GM21381 (cell line): ENCODE measurements around the gene NOL4L.

ENCODE experiments used
- ATAC-seq: cut with Tn5 transposase; IDR thresholded peaks from one replicate; pipeline ENCODE4 v1.9.1; 2021; ENCODE audit warnings: mild to moderate bottlenecking, moderate library complexity; ENCODE audit not compliant: unreplicated experiment

NOL4L gene

DNA sequence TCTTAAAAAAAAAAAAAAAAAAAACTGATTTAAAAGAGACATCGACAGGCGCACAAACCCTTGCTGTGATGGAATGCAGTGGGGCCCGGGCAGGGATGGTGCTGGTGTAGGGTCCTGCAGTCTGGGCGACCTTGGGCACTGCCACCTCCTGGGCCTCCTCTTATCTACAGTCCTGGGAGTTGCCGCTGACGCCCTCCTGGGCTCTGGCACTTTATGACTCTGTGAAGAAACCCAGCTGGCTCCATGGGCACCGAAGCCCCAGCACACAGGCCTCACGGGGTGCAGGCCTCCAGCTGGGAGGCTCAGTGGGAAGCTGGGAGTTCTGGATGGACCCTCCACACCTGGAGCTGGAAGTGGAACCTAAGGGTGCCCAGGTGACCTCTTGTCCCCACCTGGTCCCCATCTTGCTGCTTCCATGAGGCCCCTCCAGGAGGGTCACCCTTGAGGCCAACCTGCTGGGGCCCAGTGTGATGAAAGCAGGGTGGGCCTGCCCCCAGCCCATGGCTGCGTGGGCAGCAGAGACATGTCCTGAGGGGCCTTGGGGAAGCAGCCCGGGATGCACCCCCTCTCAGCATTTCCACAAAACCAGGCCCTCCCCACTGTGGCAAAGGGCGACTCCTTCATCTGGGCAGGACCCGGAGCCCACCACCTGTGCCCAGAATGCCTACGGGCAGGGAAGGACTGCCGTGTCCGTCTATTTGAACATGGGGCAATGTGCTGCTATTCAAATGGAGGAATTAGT is 122.1 kb downstream of the NOL4L start:
- ATAC-seq = no peak

DNA sequence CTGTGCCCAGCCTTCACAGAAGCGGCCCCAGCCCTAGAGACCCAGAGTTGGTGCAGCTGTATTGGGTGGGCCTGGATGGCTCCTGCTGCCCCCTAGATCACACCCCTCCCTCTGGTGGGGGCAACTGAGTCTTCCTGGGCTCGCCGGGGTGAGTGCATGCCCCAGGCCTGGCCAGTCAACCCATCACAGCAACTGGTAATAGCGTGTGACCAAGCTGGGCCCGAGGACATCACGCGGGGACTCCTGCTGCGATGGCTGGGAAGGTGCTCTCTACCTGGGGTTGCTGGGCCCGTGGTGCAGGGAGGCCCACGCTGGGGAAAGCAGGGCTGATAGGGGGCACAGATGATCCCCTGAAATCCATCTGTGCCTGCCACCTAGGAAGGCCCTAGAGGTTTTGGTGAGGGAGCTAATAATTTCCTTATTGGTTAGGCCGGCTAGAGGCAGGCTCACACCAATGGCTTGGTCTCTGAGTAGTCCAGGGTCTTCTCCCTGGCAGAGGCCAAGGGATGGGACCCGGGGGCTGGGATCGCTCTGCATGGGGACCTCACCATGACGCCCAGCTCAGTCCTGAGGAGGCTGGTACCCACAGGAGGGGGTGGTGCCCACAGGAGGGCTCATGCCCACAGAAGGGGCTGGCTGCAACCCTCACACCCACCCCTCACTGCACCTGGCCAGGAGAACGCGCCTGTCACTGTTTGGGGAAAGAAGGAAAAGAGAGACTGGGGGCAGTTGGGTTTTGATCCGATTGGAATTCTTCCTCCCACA is 123.1 kb downstream of the NOL4L start:
- ATAC-seq = no peak

DNA sequence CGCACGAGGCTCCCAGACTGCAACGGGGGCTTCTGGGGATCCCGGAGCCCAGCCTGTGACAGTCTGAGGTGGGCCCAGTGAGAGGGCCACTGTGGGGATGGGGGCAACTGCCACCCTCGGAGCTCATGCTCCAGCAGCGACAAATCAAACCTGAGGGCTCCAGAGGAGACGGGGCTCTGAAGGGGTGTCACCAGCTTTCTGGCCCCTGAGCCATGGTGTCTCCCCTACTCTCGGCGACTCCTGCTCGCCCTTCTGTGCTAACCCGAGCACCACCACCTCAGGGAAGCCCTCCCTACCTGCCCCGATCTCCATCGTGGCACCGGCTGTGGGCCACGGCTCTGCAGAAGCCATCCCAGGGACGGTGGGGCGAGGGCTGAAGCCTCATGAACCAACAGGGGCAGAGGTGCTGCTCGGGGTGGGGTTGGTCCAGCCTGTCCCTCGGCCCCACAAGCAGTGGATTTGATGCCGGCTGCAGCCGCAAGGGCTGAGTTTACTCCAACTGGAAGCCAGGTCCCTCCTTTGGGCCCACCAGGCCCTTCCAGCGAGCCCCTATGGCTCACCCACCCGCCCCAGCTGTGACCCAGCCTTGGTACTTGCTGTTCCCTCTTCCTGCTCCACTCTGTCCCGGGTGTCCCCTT is 124.3 kb downstream of the NOL4L start:
- ATAC-seq = no peak

DNA sequence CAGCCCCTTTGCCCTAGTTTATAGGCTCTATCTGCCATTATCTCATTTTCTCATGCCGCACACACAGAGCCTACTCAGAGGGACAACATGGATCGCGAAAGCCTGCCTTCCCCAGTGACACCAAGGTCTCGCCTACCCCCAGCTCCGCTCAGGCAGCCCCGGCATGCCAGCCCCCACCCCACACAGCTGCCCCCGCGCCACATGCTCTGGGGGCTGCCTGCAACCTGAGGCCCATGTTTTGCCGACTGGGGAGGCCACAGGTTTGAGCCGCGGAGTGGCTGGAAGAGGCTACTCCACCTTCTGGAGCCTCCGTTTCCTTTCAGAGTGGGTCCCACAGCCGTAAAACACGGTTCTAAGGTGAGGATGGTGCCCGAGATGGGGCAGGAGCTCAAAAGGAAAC is 124.9 kb downstream of the NOL4L start:
- ATAC-seq = no peak

DNA sequence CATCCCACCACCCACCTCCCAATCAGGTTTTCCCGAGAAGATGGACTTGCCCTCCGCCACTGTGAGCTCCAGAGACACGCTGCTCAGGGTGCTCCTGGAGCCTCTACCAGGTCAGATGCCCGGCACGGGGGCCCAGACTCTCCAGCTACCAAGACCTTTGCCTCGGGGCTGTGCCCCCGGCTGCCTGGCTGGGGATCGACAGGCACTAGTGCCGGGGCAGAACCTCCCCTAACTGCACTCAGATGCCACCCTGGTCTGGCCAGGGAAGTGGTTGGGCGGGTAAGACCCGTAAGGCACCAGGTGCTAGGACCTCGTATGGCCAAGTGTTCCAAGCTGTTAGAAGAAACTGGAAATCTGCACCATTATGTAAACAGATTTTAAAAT is 126.3 kb downstream of the NOL4L start:
- ATAC-seq = no peak

DNA sequence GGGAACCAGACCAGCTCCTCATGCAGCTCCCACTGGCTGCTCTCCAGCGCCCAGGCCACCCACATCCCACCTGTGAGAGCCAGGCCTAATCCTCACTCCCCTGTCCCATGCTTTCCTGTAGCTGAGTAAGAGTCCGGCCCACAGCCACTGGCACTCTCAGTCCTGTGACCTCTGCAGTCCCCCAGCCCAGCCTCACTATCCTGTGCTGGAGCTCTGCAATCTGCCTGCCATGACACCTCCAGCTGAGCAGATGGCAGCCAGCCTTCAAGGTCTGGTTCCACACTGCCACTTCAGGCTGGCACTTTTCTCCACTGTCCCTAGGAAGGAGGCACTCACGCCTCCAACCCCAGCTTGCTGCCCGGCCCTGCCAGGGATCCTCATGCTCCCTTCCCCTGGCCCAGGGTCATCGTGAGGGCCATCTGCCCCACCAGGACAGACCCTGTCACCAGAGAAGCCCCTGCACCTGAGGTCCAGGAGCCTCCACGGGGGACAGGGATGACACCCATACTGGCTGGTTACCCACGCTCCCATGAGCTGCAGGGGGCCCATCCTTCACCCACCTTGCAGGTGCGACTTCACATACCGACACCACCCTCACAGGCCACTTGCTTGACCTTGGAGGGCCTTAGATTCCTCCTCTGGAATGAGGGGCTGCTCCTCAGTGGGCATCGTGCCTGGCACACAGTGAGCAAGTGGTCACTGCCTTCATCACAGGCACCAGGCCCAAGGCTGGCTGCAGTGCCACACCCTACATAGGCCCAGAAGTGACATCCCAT is 126.9 kb downstream of the NOL4L start:
- ATAC-seq = no peak

DNA sequence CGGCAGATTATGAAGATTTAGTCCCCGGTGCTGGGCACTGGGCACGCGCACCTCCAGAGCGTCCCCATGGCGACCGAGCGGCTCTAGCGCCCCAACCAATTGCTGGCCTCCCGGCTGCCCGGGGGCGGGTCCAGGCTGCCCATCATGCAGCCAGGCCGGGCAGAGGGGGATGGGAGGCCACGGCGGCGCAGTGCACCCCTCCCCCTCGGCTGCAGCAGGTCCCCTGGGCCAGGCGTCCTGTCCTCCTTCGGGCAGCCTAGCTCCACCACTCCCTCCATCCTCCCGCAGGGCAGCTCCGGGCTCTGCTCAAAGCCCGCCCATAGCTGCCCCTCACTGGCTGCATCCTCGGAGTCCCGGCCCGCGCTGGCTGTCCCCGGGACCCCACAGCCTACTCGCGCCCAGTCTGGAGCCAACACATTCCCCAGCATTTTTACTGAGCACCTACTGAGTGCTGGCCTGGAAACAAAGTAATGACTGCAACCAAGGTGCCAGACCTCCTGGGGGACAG is 127.6 kb downstream of the NOL4L start:
- no peak for ATAC-seq

DNA sequence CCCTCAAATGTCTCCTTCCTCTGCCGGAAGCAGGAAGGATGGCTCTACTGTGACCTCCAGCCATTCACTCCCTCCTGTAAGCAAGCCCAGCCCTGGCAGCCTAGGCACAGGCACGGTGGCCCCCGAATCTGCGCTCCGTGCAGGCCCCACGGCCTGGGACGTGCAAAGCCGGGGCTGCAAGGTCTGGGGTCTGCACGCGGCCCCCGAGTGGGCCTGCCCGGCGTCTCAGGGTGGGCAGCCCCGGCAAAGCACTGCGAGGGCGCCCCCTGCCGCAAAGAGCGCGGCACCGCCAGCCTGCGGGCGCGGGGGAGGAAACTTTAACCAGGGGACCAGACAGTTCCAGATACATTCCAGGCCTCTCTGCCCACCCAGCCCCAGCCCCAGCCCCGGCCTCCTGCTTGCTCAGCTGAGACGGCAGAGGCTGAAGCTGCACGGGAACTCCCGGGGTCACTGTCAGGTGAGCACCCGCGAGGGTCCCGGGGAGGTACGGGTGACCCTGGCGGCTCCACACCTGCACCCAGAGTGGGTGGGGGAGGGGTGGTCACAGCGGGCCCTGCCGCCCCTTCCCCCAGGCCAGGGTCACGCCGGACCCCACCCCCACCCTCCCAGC is 128.2 kb downstream of the NOL4L start:
- no peak for ATAC-seq

DNA sequence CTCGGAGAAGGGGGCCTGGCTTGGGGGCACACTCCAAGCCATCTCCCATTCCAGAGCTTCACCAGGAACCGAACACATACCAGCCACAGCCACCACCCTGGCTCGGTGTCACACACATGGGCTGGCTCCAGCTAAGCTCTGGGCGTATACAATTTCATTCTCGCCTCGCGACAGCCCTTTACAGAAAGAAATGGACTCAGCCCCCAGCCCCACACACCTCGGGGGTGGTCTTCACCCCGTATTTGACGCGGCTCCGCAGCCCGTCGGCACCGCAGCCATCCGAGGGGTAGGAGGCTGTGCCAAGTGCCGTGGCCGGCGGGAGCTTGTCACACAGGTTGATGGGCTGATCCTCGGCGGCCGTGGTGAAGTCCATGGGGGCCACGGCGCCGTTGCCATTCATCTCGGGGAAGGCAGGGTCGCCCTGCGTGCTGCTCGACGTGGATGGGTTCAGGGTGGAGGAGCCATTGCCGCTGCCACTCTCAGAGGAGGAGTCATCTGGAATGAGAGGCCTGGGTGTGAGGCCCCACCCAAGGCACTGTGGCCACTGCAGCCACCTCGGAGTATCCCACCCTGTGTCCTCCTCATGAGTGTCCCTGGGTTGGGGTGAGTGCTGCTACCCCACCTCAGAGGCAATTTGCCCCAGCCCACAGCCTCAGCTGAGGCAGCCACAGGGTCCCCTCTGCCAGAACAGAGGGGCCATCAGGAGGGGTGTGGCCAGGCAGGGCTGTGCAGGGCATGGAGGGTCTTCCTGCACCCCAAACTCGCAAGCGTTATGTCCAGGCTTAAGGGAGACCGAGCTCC is 129.0 kb downstream of the NOL4L start:
- no peak for ATAC-seq

DNA sequence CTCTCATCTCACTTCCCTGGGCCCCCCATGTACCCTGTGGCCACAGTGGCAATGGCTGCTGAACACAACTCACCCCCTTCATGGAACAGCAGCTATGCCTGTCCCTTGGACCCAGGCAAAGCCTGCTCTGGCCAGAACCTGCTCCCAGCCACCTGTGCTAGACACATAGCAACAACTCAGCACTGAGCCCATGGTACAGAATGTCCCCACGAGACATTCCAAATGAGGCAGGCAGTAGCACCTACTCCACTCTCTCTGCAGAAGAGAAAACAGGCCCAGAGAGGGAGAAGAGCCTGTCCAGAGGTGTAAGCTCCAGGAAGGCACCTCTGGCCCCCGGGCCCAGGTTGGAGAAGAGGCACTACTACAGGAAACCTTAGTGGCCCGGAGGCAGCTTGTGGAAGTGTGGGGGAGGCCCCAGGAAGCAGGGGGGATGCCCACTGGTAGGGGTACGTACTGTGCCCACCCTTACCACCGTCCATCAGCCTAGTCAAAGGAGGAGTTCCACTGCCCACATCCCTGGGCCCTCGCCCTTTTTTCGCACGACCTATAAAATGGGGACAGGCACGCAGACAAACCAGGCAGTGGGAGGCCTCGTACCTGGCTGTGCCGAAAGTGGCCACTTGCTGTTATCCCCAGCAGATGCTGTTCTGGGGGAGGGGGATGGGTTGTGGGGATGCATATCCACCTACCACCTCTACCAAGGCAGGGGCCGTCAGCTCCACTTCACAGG is 129.8 kb downstream of the NOL4L start:
- ATAC-seq = no peak

DNA sequence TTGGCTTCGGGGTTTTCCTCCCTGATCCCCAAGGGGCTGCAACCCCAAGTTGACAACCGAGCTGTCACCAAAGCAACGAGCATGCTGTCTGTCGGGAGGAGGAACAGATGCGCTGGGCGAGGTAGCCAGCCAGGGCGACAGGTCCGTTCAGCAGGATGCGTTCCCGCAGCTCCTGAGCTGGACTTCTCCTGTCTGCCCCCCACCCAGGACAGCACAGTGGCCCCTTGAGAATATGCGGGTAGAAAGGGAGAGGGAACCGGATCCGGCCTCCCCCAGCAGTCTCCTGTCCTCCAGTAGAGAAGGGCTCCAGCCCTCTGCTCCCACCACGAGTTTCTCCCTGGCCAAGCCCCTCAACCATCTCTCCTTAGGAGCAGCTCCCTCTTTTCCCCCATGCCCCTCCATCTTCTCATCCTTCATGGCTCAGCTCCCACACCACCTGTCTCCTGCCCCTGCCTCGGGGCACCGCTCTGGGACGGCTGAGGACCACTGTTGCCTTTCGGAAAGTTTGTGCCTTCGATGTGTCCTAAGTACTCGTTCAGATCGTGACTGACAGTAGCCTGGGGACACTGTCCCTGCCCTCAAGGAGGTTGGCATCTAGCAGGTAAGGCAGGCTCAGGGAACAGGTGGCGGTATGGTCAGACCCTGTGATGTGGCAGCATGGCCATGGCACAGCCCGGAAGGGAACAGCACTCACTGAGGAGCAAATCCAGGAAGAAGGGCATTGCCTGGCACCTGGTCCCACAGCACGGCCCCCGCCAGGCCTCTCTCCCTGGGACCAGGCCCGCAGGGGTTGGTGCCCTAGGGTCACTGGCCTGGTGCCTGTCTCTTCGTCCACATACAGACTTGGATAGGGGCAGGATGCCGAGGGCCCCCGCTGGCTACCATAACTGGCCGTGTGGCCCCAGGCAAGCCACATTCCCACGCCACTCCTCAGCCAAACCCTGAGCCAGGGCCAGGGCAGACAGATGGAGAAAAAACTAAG is 130.7 kb downstream of the NOL4L start:
- no peak for ATAC-seq

DNA sequence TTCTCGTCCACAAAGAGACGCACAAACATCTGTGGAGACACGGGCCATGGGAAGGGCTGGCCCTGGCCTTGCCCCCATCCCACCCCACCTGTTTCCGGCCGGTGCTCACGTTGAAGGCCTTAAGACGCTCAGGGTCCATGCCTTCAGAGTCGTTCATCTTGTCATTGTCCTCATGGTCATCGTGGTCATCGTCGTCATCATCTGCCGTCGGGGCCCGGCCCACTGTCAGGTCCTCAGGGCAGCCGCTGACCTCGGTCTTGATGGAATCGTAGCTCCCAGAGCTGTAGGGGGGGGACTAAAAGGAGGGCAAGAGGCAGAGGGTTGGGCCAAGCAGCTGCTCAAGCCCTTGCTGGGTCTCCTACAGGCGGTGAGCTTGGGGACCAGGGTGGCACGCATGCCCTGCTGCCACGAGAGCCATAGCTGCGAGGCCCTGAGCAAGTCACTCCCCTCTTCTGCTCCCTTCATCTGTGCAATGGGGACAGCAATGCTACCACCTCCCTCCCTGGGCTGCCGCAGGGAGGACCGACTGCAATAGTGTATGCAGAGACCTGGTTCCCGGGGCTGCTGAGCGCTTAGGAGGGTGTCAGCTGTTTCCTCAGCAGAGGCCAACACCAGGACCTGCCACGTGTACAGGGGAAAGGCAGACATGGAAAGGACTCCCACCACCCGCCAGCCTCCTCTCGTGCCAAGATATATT is 131.5 kb downstream of the NOL4L start:
- ATAC-seq = no peak

DNA sequence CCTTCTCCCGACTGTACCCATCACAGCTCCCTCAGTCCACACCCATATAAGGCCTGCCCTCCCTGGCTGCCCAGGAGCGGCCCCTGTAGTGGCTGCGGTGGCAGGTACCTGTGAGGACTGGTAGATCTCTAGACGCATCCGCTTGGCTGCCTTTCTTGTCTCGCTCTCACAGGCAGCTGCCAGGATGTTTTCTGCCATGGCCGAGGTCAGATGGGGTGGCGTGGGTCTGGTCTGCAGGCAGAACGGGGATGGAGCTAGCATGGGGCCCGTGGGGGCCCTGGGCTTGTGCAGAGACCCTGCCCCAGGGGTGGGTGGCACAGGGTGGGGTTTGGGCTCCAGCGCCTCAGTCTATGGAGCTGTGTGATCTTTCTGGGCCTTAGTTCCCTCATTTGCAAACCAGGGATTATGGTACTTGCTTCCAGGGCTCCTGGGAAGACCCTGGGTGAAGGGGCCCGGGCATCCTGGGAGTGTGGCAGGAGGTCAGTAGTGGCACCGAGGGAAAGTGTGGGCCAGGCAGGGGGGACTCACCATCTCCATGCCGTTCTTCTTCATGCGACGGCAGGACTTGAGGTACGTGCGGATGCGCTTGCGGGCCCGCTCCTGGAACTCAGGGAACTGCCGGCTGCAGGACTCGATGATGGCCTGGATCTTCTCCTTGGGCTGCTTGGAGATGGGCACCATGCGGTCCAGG is 132.2 kb downstream of the NOL4L start:
- ATAC-seq = no peak

DNA sequence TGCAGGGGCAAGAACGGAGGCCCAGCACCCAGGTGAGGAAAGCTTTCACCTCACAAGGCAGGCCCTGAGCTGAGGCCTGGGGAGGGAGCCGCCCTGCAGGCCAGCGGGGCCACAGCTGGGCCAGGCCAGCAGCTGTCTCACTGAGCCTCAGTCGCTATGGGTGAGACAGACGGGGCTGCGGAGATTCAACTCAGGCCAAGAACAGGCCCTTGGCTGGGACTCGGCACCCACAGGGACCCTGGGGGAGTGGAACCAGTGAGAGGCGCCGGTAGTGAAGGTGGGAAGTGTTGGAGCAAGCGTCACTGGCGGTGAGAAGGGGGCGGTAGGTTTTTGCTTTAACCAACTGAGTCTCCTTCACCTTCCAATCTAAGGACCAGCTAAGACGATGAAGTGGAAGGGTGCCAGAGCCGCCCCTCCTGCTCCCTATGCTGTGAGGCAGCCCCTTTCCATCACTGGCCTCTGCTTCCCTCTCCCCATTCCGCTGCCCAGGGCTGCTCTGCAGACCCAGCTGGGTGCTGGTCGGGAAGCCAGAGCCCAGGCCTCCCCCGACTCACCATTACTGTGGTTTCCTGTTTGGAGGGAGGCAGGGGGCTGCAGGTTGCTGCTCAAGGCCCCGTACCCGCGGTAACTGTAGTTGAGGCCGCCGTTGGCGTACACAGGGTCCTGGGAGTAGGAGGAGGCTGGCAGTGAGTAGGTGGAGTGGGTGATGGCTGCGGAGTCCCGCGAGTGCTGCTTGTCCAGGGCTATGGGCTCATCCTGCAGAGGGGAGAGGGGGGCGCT is 133.3 kb downstream of the NOL4L start:
- no peak for ATAC-seq

DNA sequence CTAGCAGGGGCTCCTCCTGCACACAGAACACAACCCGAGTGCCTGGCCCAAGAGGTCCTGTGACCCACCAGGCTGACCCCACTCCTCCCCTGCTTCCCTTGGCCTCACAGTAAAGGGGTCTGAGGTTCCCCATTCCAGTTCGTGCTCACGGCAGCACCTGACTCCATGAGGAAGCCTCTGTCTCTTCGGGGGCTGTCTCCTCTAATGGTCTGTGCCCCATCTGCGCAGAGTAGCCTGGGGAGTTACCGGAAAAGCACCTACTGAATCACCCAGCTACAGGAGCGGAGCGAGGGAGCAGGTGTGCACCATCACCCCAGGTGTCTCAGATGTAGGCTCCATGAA is 133.8 kb downstream of the NOL4L start:
- no peak for ATAC-seq

DNA sequence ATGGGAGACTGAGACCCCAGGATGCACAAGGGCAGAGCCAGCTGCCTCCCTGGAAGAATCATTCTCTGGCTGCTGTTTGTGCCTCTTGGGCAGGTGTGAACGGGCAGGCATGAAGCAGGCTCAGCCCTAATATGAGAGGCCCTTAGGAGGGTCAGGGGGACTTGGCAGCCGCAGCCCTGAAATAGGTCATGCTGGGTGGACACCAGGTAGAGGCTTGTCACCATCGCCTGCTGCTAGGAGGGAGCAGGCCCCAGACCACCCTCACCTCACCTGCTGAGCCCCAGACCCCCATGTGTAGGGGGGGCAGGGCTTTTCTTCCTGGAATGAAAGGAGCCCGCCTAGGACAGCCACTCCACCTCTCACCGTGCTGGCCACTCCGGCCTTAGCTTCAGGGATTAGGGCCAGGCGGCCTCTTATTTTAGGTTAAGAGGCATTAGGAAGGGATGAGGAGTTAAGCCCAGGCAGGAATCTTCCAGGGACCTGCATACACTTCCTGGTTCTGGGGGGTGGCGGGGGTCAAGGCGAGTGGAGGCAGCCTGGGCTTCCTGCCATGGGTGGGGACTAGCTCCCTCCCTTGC is 134.6 kb downstream of the NOL4L start:
- ATAC-seq = no peak
